NCI-H2107 treated with DMSO at 0.1 percent for 48 hours (cell line): ENCODE measurements around the gene CRIP1.

Source experiments
- DNase-seq: peaks from one replicate; lab custom pipeline; 2025; ENCODE audit not compliant: unreplicated experiment; lab: John Stamatoyannopoulos, UW

Gene CRIP1

DNA sequence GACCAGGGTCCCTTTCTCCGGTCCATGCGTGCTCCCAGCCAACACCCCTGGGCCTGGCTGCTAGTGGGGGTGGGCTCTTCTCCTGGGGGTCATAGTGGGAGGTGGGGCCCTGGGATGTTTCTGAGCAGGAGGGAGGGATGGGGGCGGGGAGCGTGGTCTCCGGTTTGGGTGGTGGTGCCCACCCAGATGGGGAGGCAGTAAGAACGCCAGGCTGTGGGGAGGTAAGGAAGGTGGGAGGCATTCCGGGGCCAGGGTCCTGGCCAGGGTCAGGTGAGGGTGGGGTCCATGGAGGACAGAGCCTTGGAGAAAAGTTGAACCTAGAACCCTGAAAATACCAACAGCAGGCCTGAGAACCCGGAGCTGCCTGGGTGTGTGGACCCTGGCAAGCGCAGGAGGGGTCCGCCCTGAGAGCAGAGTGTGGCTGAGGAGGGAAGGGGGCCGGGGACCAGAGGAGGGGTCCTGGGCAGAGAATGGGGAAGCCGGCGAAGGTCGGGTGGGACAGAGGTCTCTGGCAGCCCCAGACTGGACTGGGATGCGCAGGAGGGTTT lies 6.4 kb upstream of the CRIP1 start:
- DNase-seq, result no peak

DNA sequence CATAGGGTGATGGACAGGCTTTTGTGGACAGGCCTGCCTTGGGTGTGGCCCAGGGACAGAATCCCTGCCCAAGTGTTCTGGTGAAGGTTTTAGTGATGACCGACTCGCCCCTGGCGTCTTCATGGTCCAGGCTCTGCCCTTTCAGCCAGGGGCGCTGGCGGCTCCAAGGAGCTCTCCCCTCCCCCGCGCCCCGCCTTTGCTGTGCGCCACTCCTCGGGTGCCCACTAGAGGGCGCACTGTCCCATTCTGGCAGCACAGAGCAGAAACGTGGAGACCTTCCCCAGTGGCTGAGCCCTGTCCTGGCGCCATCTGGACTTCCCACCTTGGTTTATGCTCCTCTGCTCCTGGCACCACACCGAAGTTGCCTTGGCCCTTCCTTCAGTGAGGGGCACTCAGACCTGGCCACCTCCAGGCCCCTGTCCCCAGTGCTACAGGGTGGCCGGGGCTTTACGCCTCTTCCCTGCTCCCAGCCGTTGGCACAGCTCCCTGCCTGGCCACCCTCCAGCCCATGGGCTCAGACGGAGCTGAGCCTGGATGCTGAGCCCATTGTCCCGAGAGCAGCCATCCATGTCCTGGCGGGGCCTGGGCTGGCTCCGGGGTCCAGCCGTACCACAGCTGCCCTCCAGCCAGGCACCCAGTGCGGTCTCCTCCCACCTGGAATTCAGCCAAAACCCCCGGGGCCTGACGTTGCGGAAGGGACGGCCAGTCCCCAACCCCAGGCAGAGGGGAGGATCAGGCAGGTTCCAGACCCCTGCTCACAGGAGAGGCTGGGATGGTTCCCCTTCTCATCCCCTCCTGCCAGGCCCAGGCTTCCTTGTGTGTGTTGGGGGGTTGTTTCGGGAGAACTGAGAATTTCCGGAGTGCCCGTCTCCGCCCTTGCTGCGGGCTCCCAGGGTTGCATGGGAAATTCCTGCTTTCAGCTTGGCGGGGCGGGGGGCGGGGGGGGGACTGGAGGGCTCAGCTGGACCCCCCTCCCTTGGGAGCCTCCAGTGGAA lies 5.6 kb upstream of the CRIP1 start:
- DNase-seq, result peak; percentile 91

DNA sequence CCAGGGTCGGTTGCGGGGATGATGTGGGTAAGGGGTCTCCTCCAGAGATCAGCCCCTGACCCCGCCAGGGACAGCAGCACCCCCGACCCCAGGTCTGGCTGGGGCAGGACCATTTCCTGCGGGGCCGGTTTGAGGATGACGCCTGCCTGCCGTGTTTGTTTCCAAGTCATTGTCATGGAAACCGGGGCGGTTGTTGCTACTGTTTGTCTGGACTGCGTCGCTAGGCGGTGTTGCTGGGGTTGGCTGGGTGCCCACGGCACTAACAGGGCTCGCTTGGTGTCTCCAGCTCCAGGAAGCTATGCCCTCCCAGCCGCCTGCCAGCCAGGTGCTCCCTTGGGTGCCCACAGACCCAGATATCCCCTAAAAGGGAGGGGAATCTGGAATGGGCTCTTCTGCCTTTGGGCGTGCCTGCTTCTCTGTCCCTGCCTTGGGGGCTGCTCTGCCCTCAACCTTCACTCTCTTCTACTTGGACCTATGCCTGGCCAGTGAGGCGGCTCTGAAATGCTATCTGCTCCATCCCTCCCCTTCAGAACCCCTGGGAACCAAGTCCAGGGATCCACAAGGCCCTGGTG lies 4.7 kb upstream of the CRIP1 start:
- DNase-seq, result peak; percentile 94

DNA sequence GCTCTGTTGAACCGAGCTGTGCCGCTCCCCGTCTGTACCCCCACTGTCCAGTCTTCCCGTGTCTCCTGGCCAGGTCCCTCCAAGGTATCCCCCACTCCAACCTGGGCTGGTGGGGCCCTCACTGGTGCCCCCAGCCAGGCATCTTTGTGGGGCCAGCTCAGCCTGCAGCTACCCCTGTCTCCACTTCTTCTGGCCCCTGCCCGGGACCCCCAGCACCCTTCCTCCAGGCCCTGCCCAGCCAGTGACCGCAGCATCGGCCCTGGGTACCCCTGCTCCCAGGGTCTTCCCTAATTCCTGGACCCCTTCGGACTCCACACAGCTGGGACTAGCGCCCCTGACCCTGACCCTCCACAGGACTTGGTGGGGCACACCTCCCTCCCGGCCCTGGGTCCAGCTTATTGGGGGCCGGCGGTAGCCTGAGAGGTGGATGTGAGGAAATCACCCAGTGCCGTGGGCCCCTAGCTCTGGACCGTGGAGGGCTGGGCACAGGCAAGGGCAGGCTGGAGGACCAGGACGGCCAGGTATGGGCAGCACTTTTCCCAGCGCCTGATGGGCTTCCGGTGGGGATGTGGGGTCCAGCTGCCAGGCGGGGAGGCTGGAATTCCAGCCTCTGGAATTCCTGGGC lies 4.1 kb upstream of the CRIP1 start:
- no peak for DNase-seq

DNA sequence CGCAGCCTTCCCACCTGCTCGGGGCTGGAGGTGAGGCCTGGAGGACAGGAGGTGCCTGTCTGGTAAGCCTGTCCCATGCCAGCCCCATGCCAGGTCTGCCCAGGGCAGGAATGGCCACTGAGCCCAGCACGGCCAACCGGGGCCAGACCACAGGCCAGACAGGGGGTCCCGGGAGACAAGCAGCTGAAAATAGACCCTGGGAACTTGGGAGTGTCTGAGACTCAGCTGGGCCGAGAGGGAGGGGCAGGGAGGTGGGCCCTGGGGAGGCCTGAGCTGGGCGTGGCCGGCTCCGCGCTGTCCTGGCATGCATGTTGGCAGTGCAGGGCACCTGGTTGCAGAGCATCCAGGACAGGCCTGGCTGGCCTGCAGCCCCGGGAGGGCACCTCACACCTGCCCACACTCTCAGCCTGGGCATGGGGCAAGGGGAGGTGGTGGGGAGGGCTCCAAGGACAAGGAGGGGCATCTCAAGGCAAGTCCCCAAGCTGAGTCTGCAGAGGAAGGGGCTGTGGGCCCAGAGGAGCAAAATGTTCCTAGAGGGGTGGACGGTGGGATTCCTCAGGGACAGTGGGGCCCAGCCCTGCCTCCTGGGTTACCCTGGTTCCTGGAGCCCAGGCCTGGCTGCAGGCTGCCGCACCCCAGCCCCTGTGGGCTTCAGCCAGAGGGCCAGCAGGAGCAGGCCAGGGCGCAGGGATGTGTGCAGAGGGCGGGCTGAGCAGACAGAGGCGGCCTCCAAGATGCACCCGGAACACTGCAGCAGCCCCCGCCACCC lies 3.2 kb upstream of the CRIP1 start:
- no peak for DNase-seq

DNA sequence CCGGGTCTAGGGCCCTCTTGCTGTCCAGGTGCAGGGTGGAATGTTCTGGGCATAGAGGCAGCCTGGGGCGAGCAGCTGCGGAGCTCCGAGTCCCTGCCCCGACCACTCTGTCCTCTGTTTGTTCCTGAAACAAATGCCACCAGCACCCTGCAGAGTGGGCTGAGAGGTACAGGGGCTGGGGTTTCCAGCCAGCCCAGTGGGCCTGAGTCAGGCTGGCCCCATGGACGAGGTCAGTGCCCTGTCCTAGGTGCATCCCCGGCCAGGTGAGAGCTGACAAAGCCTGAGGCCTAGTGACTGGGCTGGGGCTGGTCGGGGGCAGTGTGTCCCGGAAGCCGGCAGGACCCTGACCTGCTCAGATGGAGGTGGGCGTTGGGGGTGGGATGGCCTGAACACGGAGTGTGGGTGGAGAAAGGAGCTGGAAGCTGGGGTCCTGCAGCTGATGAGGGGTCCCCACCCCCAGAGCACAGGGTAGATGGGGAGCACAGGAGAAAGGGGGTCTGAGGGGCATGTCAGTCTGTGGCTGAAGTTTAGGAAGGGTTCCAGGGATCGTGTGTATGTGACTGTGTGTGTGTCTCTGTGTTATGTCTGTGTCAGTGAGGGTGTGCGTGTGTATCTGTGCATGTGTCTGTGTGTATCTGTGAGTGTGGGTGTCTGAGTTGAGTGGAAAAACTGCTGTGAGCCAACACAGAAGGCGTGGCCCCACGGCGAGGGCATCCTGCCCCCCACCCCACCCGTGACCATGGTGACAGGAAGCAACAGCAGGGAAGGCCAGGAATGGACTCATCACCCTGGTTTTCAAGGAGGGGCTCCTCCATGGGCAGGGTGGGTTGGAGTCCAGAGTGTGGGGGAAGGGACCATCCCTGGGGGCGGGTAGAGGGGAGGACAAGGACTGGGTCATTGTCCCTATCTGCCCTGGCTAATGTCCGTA lies 2.4 kb upstream of the CRIP1 start:
- DNase-seq, result no peak

DNA sequence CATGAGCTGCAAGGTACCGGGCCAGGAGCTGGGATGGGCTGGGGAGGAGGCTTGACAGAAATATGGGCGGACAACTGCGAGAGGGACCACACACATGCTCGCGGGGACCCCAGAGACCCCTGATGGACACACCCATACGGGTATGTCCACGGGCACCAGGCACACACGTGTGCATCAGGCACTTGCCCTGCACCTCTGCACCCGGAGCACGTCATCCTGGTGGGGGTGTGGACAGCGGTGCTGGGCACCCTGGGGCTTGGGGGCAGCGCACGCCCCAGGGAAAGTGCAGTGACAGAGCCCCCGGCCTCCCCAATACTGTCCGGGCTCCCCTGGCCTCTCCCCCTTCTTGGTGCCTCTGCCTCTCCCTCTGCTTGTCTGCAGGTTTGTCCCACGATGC lies 1.7 kb upstream of the CRIP1 start:
- DNase-seq, result no peak

DNA sequence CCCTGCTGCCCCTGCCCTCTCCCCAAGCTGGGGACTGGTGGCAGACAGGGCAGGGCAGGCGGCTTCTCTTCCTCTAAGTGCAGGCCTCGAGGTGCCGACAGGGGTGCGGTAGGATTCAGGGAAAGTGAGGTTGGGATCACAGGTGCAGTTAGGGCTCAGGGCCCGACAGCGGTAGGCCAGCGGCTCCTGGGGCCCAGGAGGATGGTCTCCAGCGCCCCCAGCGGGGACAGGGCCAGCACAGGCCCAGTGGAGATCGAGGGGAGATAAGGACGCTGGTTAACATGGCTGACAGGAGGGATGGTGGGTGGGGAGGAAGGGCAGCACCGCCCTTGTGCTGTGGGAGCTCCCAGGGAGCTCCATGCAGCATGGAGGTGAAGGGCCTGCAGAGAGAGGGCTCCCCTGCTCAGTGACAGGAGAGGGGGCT lies 935 bp upstream of the CRIP1 start:
- DNase-seq, result peak; percentile 49

DNA sequence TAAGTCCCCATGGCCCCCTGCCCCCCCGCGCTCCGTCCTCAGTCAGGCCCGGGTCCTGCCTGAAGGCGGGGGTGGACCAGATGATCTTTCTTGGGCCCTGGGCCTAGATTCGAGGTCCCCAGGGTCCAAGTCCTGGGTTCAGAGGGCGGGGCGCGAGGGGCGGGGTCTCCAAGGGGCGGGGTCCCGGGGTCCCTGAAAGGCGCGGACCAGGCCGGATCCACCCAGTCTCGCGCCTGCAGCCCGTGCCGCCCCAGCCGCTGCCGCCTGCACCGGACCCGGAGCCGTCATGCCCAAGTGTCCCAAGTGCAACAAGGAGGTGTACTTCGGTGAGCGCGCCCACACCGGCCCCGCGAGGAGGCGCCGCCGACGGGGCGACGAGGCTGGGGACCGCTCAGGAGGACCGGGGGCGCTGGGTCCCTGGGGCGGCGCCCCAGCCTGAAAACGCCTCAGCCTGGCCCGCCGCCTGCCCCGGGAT lies 325 bp downstream of the CRIP1 start:
- no peak for DNase-seq

DNA sequence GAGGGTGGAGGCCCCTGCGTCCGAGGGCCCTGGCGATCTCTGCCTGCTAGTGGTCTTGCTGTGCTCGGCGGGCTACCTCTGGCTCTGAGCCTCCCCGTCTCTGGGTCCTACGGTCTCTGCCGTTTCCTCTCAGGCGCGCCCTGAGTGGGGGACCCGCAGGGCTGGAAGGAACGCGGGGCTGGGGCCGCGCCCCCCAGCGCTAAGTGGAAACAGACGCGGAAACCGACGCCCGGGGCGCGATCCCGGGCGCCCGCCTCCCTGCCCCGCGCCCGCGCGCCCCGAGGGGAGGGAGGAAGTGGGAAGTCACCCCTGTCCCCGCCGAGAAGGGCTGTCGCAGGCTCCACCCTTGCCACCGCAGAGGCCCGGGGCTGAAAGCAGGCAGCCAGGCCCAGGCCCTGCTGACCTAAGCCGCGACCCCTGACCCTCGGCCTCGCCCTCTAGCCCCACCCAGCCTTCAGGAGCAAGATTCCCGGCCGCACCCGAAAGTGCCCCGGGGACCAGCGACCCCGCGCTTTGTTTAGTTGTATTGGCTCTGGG lies 831 bp downstream of the CRIP1 start:
- no peak for DNase-seq

DNA sequence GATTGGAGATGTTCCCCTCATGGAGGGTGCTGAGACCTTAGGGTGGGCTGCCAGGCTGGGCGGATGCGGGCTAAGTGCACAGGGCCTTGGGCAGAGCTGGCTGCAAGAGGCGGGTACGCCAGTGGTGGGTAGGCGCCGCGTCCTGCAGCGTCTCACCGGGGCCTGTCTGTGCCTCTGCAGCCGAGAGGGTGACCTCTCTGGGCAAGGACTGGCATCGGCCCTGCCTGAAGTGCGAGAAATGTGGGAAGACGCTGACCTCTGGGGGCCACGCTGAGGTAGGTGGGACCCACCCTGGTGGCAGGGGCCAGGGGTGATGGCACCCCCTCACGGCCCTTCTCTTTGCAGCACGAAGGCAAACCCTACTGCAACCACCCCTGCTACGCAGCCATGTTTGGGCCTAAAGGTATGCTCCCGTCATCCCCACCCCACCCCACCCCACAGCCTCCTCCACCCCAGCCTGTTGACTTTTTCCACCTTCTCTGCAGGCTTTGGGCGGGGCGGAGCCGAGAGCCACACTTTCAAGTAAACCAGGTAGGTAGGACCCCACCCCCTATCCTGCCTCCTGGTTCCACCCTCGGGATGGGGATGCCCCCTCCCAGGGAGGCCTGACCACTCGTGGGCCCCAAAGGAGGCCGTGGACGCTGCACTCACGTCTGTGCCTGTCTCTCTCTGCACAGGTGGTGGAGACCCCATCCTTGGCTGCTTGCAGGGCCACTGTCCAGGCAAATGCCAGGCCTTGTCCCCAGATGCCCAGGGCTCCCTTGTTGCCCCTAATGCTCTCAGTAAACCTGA lies 1.5 kb downstream of the CRIP1 start:
- no peak for DNase-seq

DNA sequence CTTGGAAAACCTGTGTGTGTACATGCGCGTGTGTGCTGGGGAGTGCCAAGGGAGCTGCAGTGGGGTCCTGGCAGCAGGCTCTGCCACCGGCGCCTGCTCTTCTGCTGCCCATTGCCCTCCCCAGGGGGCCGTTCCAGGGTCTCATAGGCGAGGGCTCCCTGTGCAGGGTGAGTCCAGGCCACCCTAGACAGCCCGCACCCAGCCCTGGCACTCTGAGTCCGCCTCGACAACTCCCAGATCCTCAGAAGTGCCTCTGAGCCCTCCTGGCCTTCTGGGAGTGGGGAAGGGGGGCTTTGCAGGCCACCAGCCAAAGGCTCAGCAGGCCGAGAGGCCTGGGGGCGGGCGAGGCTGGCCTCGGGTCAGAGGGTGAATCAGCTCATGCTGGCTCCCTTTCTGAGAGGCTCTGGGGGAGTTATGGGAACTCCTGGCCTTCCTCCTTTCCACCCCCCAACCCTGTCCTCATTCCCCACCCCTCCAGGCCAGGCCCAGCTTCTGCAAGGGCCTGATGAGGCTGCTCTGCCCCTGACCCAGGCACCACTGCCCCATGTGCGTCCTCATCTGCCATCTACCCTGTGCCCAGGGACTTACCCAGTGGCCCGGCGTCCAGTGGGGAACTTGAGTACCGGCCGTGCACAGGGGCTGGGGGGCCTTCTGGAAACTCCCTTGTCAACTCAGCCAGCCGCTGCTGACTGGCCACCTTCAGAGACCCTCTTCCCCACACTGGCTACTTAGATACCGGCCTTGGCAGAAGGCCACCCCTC lies 2.3 kb downstream of the CRIP1 start:
- DNase-seq, result no peak

DNA sequence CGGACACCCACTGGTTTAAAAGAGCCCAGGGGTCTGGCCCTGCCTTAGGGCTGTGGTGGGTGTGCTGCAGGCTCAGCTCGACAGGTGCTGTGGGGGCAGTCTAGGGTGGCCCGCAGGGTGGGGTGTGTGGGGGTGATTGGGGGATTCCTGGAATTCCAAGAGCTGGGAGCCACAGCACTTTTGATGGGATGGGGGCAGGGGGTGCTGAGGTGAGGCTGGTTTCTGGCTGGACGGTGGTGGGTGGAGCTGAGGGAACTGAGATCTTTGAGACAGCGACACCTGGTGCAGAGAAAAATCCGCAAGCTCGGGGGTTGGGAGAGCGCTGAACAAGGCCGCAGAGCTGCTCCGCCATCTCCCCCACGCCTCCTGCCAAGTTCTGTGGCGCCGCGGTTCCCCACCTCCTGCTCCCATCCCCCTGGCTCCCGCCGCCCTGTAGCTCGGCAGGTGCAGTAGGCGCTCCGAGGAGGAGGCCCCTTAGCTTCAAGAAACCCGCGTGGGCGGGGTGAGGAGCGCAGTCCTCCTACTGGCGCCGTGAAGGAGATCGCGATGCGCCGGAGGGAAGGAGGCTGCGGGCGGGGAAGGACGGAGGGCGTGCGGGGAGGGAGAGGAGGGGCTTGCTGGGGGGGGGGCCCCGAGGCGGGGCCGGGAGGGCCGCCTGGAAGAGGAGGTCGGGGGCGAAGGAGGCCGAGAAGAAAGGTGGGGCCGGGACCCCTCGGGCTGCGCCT lies 3.0 kb downstream of the CRIP1 start:
- peak; percentile 95 for DNase-seq

DNA sequence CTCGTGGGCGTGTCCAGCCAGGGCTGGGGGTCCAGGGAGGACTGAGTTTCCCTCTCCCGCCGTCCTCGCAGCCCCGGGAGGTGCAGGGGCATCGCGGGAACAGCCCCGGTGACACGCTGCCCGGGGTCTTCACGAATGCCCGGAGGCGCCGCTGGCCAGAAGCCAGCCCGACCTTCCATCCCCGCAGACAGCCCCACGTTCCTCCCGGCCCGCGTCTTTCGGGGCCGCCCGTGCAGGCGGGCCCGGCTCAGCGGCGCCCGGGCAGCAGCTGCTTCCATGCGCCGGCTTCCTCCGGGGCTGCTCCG lies 3.5 kb downstream of the CRIP1 start:
- DNase-seq, result no peak

DNA sequence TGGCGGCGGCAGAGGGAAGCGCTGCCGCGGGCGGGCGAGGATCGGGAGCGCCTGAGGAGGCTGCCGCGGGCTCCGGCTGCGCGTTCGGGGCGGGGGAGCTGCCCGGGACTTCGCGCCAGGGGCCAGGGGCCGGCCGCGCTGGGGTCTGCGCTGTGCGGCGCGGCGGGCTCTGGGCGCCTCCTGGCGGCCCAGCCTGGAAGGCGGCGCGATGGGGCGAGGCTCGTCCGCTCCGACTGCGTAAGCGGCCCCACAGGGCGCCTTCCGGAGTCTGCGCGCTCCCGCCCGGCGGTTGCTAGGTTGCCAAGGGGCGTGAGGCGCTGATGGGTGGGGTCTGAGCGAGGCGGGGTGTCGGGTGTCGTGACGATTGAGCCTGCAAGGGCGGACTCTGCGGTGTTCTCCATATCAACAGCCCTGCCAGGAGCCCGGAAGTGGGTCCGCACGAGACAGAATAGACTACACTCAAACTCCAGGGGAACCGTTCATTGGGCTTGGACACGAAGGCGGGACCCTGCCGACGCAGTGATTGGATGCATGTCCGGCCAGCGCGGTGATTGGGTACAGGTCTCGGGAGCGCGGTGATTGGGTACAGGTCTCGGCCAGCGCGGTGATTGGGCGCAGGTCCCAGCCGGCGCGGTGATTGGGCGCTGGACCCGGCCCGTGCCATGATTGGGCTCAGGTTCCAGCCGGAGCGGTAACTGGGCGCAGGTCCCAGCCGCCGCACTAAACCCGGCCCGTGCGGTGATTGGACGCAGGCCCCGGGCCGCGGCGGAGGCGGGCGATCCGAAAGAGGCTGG lies 4.1 kb downstream of the CRIP1 start, which contains the start of gene TEDC1:
Gene TEDC1 (plus strand): TSS at position 675 of the 794 bp plus-strand sequence. CDS start 130 bp downstream, outside the sequence.
- peak; percentile 100 for DNase-seq

DNA sequence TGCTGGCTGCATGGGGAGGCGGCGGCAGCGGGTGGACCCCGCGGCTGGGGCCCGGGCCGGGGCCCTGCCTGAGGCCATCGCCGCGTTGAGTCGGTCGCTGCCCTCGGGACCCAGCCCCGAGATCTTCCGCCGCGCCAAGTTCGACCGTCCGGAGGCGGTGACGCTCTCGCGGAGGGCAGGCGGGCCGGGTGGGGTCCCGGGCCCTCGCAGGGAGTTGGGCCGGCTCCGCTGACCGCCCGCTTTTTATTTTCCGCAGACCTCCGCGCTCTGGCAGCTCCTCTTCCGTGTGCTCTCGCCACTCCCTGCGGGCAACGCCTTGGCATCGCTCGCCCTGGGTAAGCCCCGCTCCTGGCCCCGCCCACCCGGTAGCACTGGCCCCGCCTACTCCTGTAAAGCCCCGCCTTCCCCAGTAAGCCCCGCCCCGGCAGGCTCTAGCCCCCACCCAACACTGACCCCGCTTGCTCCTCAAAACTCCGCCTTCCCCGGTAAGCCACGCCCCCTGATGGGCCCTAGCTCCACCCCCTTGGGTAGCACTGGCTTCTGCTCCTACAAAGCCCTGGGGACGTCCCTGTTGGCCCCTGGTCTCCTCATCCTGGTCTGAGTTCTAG lies 4.8 kb downstream of the CRIP1 start:
- DNase-seq, result peak; percentile 34
